Cardiac fibroblast (primary cell): ENCODE measurements around the gene TMEM271.

Source experiments
- DNase-seq, 2 donors: peaks; one replicate each; pipeline versions ENCODE4 v3.0.0 to v3.0.0-alpha.2; 2010; ENCODE audit warnings: low read depth in 2 of 2
- H3K4me3 ChIP-seq, 2 donors: replicated peaks in 1 of 2; 1 replicate in 1 of 2; 2 replicates in 1 of 2; pipeline ENCODE4 v1.5.1; 2011; ENCODE audit warnings: low read depth in 2 of 2, low read length in 2 of 2, mild to moderate bottlenecking in 2 of 2, moderate library complexity in 1 of 2
- CTCF ChIP-seq: IDR thresholded peaks from one replicate; pipeline ENCODE4 v1.5.1; 2011; ENCODE audit warnings: low read depth, mild to moderate bottlenecking, low read length, inconsistent platforms

TMEM271 gene

DNA sequence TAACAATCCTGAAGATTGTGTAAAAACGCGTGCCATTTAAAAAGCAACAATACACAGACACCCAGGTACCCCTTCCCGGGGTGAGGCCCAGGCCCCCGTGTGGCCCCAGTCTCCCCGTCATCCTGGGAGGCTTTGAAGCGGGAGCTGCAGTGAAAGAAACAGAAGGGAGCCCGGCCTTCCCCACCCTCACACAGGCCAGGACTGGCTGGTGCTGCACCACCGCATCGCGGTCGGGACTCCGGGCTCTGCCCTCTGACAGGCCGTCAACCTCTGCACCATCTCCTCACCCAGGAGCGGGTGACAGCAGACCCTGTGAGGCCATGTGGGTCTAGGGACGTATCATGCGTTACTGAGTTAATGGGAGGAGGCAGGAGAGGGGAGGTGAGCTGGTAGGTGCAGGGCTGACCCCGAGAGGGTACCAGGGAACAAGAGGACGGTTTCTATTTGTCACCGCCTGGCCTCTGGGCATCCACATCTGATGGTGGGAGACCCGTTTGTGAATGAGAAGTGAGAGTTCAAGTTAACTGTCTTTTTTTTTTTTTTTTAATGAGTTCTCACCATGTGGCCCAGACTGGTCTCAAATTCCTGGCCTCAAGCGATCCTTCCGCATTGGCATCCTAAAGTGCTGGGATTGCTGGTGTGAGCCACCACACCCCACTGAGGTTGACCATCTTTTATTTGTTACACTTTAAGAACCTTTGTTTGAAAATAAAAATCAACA lies 49.7 kb downstream of the TMEM271 start:
- DNase-seq = no peak
- H3K4me3 ChIP-seq = no peak overlapping the region
- no peak for TF ChIP-seq CTCF

GRCh38 chr4:525660-526059 lies 50.4 kb downstream of the TMEM271 start:
- H3K4me3 ChIP-seq = no peak overlapping the region
- DNase-seq = no peak
- TF ChIP-seq CTCF = no peak

- TF ChIP-seq CTCF = no peak
Observed at GRCh38 chr4:524196-524595, 51.9 kb downstream of the TMEM271 start.

More at GRCh38 chr4:524196-524595, 51.9 kb downstream of the TMEM271 start:
- no peak overlapping the region for H3K4me3 ChIP-seq
- DNase-seq = no peak
